Right atrium auricular region (tissue), 2 donors: ENCODE data around the gene CNTNAP1. TPM values are rescaled to one million over a fixed set of nuclear protein-coding genes. Genes with fewer than 3 reads are reported as not detected.

Experiments used
- DNase-seq: peaks from one replicate; pipeline ENCODE4 v3.0.0-alpha.2; 2019; ENCODE audit warnings: low spot score
- H3K27ac ChIP-seq, 2 donors: fragments of 200-600 bp; sonication (generic); 1 replicate in 1 of 2; 2 replicates in 1 of 2; pipeline ENCODE4 v1.5.1; 2016 to 2019
- H3K27me3 ChIP-seq, 2 donors: fragments of 200-600 bp; sonication (generic); one replicate each; pipeline versions ENCODE4 v1.5.1 to v1.6.0; 2017 to 2019
- H3K36me3 ChIP-seq: fragments of 200-600 bp; sonication (generic); one replicate; pipeline ENCODE4 v1.5.1; 2016
- H3K4me1 ChIP-seq, 2 donors: fragments of 200-600 bp; sonication (generic); one replicate each; pipeline versions ENCODE4 v1.5.1 to v1.6.0; 2017 to 2019
- H3K4me3 ChIP-seq, 2 donors: fragments of 200-600 bp; sonication (generic); 1 replicate in 1 of 2; 2 replicates in 1 of 2; pipeline ENCODE4 v1.5.1; 2017 to 2019; ENCODE audit warnings: mild to moderate bottlenecking in 1 of 2, moderate library complexity in 1 of 2
- H3K9me3 ChIP-seq, 2 donors: fragments of 200-600 bp; sonication (generic); one replicate each; pipeline ENCODE4 v1.5.1; 2019
- CTCF ChIP-seq, 2 donors: fragments of 200-600 bp; sonication (generic); IDR thresholded peaks; one replicate each; pipeline ENCODE4 v1.5.1; 2019; ENCODE audit warnings: antibody characterized with exemption in 2 of 2
- total RNA-seq, 2 donors: library from RNA; depleted of rRNA; stranded (reverse); fragments of >200 nt; gene quantifications; one replicate each; pipeline ENCODE4 v1.1.0, GENCODE V29; 2016

Gene CNTNAP1
- total RNA-seq, 2 donors from 2014 or later: 0.96 to 2.0 TPM

GRCh38 chr17:42673885-42674754 lies 8.2 kb upstream of the CNTNAP1 start:
- Histone ChIP-seq H3K9me3 (no peaks in the 10 kb centered on the region), H3K4me1 (peaks cover 0 to 53% of the 10 kb centered on the region in 2 donors), H3K4me3 (peak overlapping the region; percentile 63 to 87), H3K36me3 (peaks cover 41% of the 10 kb centered on the region), H3K27me3 (no peaks in the 10 kb centered on the region), H3K27ac (peak overlapping the region; percentile 95 to 99)
- TF ChIP-seq CTCF (IDR thresholded peaks at IDR 0.05): peak; percentile 49 to 66
- DNase-seq: peak; percentile 71

- peak overlapping the region; percentile 63 to 87 for H3K4me3 ChIP-seq
- TF ChIP-seq CTCF (IDR thresholded peaks at IDR 0.05): no peak
- no peak for DNase-seq
- peak overlapping the region; percentile 95 to 99 for H3K27ac ChIP-seq
- peaks cover 33% of the 10 kb centered on the region for H3K36me3 ChIP-seq
- H3K9me3 ChIP-seq: no peaks in the 10 kb centered on the region
- peaks cover 0 to 54% of the 10 kb centered on the region in 2 donors for H3K4me1 ChIP-seq
- no peaks in the 10 kb centered on the region for H3K27me3 ChIP-seq
Measured at GRCh38 chr17:42674755-42675347, 7.5 kb upstream of the CNTNAP1 start.

- Histone ChIP-seq H3K27ac (peak overlapping the region; percentile 95 to 99), H3K4me1 (peaks cover 0 to 60% of the 10 kb centered on the region in 2 donors), H3K4me3 (peak overlapping the region; percentile 63 to 87), H3K36me3 (peaks cover 30% of the 10 kb centered on the region), H3K9me3 (no peaks in the 10 kb centered on the region), H3K27me3 (no peaks in the 10 kb centered on the region)
- TF ChIP-seq CTCF (IDR thresholded peaks at IDR 0.05): no peak
- DNase-seq: no peak
Measured at GRCh38 chr17:42675348-42675964, 6.9 kb upstream of the CNTNAP1 start.

- no peaks in the 10 kb centered on the region for H3K27me3 ChIP-seq
- no peak for TF ChIP-seq CTCF (IDR thresholded peaks at IDR 0.05)
- peak overlapping the region; percentile 63 to 87 for H3K4me3 ChIP-seq
- peaks cover 0 to 64% of the 10 kb centered on the region in 2 donors for H3K4me1 ChIP-seq
- peak overlapping the region; percentile 95 to 99 for H3K27ac ChIP-seq
- DNase-seq: peak; percentile 69
- H3K9me3 ChIP-seq: no peaks in the 10 kb centered on the region
- H3K36me3 ChIP-seq: peaks cover 25% of the 10 kb centered on the region
Measured at GRCh38 chr17:42675965-42676423, 6.3 kb upstream of the CNTNAP1 start.

- TF ChIP-seq CTCF (IDR thresholded peaks at IDR 0.05): peak in 1 of 2 donors; percentile 39
- peak within 1 kb of the TSS; percentile 95 to 99 for H3K27ac ChIP-seq
- DNase-seq: no peak
- H3K4me3 ChIP-seq: peak within 1 kb of the TSS; percentile 63 to 87
- no peaks in the 10 kb centered on the region for H3K27me3 ChIP-seq
- no peaks in the 10 kb centered on the region for H3K9me3 ChIP-seq
- peaks cover 0 to 69% of the 10 kb centered on the region in 2 donors for H3K4me1 ChIP-seq
- H3K36me3 ChIP-seq: peaks cover 19% of the 10 kb centered on the region
Measured at GRCh38 chr17:42676424-42677011, 5.8 kb upstream of the CNTNAP1 start, which contains the start of gene PLEKHH3. Gene PLEKHH3 (minus strand): TSS chr17:42676994. CDS start chr17:42676563, 431 bp downstream.
